Thyroid gland (tissue), 4 donors: ENCODE data around the gene TMEM201. TPM values are rescaled to one million over a fixed set of nuclear protein-coding genes. Genes with fewer than 3 reads are reported as not detected.

Experiments used
- DNase-seq, 2 donors: peaks; one replicate each; pipeline ENCODE4 v3.0.0-alpha.2; 2019
- H3K27ac ChIP-seq, 3 donors: fragments of 200-600 bp; sonication (generic); 1 replicate in 2 of 3; 2 replicates in 1 of 3; pipeline ENCODE4 v1.5.1; 2016 to 2019; ENCODE audit warnings: mild to moderate bottlenecking in 1 of 3, moderate library complexity in 1 of 3
- H3K27me3 ChIP-seq: fragments of 200-600 bp; sonication (generic); one replicate; pipeline ENCODE4 v1.5.1; 2019
- H3K36me3 ChIP-seq, 2 donors: fragments of 200-600 bp; sonication (generic); one replicate each; pipeline ENCODE4 v1.5.1; 2016 to 2019
- H3K4me1 ChIP-seq, 2 donors: fragments of 200-600 bp; sonication (generic); one replicate each; pipeline ENCODE4 v1.5.1; 2017 to 2019
- H3K4me3 ChIP-seq, 3 donors: fragments of 200-600 bp; sonication (generic); replicated peaks in 1 of 3; 1 replicate in 2 of 3; 2 replicates in 1 of 3; pipeline ENCODE4 v1.5.1; 2016; ENCODE audit warnings: mild to moderate bottlenecking in 1 of 3
- H3K9me3 ChIP-seq: fragments of 200-600 bp; sonication (generic); one replicate; pipeline ENCODE4 v1.5.1; 2017
- CTCF ChIP-seq, 6 experiments: fragments of 200-600 bp in 3 of 6; fragments of 450-650 bp in 3 of 6; sonication (generic) in 3 of 6; IDR thresholded peaks; one replicate each; pipeline ENCODE4 v1.5.1; 2016 to 2019; ENCODE audit warnings: antibody characterized with exemption in 6 of 6, mild to moderate bottlenecking in 2 of 6, inconsistent platforms in 1 of 6, moderate library complexity in 1 of 6
- POLR2A ChIP-seq, 2 donors: fragments of 450-650 bp; IDR thresholded peaks; one replicate each; pipeline ENCODE4 v1.6.1; 2017; ENCODE audit warnings: antibody characterized with exemption in 2 of 2, mild to moderate bottlenecking in 2 of 2, moderate library complexity in 1 of 2
- WGBS, 2 donors: methylation state at CpG; one replicate each; pipeline ENCODE4 v1.1.5; 2017; 5-methylcytosine and 5-hydroxymethylcytosine counted together
- intact Hi-C: fragments of 100-400 bp; cut with DNase I; formaldehyde crosslinking; loops from one replicate; pipeline ENCODE4 v1.15.1; 2023
- total RNA-seq, 4 donors: library from RNA; depleted of rRNA; stranded (reverse); fragments of >200 nt; gene quantifications; one replicate each; pipeline ENCODE4 v1.2.3, GENCODE V29; 2016

The TMEM201 gene
- total RNA-seq, 4 donors from 2014 or later = 3.0 to 11.3 (median 8.5) TPM

GRCh38 chr1:9591669-9592509 lies 3.2 kb downstream of the TMEM201 start:
- H3K27me3 ChIP-seq = no peaks in the 10 kb centered on the region
- no peaks in the 10 kb centered on the region for H3K9me3 ChIP-seq
- DNase-seq = no peak
- no peak overlapping the region for H3K4me3 ChIP-seq
- TF ChIP-seq CTCF (IDR thresholded peaks at IDR 0.05) (no peak), POLR2A (IDR thresholded peaks at IDR 0.05) (no peak)
- no peak overlapping the region for H3K27ac ChIP-seq
- H3K36me3 ChIP-seq = no peaks in the 10 kb centered on the region
- H3K4me1 ChIP-seq = peaks cover 17 to 33% of the 10 kb centered on the region in 2 donors
- intact Hi-C loops = no loop called here
- WGBS, 2 donors = 78 to 83% methylated on average over 21 to 22 of the region's 22 CpGs

DNA sequence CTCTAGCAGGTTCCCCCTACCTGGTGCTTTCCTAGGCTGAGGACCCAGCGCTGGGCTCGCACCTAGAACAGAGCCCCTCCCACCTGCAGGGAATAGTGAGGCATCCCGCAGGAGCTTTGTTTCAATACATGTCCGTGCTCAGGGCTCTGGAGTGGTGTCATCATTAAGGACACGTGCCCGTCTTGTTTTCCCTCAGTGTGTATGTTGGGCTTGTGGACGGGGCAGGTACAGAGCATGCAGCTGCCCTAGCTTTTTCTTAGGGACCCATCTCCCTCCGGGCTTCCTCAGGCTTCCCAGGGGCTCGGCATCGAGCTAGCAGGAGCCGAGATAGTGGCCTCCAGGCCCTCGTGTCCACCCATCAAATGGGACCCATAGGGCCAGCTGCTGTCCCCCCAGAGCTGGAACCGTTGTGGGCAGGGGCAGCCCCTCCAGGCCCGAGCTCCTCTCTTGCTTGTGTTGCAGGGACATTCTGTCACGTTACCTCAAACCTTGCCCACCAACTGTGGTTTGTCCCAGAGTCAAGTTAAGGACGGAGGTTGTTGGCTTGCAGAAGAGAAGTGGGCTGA lies 3.9 kb downstream of the TMEM201 start:
- Histone ChIP-seq H3K4me1 (peaks cover 17 to 33% of the 10 kb centered on the region in 2 donors), H3K36me3 (no peaks in the 10 kb centered on the region), H3K27ac (peak overlapping the region in 1 of 3 donors; percentile 24), H3K4me3 (no peak overlapping the region), H3K9me3 (no peaks in the 10 kb centered on the region), H3K27me3 (no peaks in the 10 kb centered on the region)
- intact Hi-C loops = no loop called here
- no peak for DNase-seq
- TF ChIP-seq POLR2A (IDR thresholded peaks at IDR 0.05) (no peak), CTCF (IDR thresholded peaks at IDR 0.05) (no peak)
- WGBS, 2 donors = 82 to 87% methylated on average over 11 of the region's 16 CpGs

- peak overlapping the region in 1 of 3 donors; percentile 24 for H3K27ac ChIP-seq
- H3K4me1 ChIP-seq = peaks cover 17 to 33% of the 10 kb centered on the region in 2 donors
- 68 to 70% methylated on average over 9 of the region's 9 CpGs for WGBS, 2 donors
- no peaks in the 10 kb centered on the region for H3K9me3 ChIP-seq
- no peak for DNase-seq
- intact Hi-C loops = no loop called here
- H3K27me3 ChIP-seq = no peaks in the 10 kb centered on the region
- no peak for TF ChIP-seq CTCF (IDR thresholded peaks at IDR 0.05)
- no peak for TF ChIP-seq POLR2A (IDR thresholded peaks at IDR 0.05)
- H3K36me3 ChIP-seq = no peaks in the 10 kb centered on the region
- no peak overlapping the region for H3K4me3 ChIP-seq
These were observed 4.4 kb downstream of the TMEM201 start for GRCh38 chr1:9593147-9593491.

- H3K27ac ChIP-seq = peak overlapping the region in 1 of 3 donors; percentile 24
- peaks cover 0 to 5% of the 10 kb centered on the region in 2 donors for H3K36me3 ChIP-seq
- peaks cover 17 to 31% of the 10 kb centered on the region in 2 donors for H3K4me1 ChIP-seq
- peak; percentile 70 to 76 for DNase-seq
- H3K27me3 ChIP-seq = no peaks in the 10 kb centered on the region
- no peak overlapping the region for H3K4me3 ChIP-seq
- 64 to 65% methylated on average over 14 of the region's 25 CpGs for WGBS, 2 donors
- H3K9me3 ChIP-seq = no peaks in the 10 kb centered on the region
- TF ChIP-seq POLR2A (IDR thresholded peaks at IDR 0.05) (no peak), CTCF (IDR thresholded peaks at IDR 0.05) (no peak)
- intact Hi-C loops = no loop called here
These were observed 5.1 kb downstream of the TMEM201 start for GRCh38 chr1:9593492-9594465.
